Loucy (cell line): ENCODE results near the gene ABI3.

Experiments used
- EZH2phosphoT487 ChIP-seq: fragments of 200-600 bp; IDR thresholded peaks from 2 replicates; pipeline ENCODE4 v1.6.1; 2018; ENCODE audit warnings: antibody characterized with exemption, mild to moderate bottlenecking, moderate library complexity, borderline replicate concordance
- TF ChIP-seq, protein P1 (sequence below): fragments of 200-600 bp; sonication (generic); conservative IDR thresholded peaks from 2 replicates; pipeline ENCODE4 v1.5.1; 2014; ENCODE audit warnings: mild to moderate bottlenecking, antibody characterized with exemption, low read length

DNA sequence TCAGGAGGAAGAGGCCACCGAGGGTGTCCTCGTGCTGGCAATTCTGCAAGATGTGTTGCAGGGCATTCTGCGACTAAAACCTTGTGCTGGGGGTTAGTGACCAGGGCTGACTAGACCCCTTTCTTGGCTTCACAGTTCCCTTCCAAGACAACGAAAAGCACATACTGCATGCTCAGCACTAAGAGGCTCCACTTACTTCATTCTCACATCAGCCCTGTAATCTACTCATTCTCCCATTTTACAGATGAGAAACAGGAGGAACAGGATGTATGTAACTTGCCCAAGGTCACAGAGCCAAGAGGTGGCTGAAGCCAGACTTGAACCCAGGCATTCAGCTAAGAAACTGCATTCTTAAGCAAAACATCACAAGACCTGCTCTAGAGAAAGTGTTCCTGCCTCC, 25.4 kb downstream of the ABI3 start:
- TF ChIP-seq, protein P1, sequence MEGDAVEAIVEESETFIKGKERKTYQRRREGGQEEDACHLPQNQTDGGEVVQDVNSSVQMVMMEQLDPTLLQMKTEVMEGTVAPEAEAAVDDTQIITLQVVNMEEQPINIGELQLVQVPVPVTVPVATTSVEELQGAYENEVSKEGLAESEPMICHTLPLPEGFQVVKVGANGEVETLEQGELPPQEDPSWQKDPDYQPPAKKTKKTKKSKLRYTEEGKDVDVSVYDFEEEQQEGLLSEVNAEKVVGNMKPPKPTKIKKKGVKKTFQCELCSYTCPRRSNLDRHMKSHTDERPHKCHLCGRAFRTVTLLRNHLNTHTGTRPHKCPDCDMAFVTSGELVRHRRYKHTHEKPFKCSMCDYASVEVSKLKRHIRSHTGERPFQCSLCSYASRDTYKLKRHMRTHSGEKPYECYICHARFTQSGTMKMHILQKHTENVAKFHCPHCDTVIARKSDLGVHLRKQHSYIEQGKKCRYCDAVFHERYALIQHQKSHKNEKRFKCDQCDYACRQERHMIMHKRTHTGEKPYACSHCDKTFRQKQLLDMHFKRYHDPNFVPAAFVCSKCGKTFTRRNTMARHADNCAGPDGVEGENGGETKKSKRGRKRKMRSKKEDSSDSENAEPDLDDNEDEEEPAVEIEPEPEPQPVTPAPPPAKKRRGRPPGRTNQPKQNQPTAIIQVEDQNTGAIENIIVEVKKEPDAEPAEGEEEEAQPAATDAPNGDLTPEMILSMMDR = no peak
- no peak for TF ChIP-seq EZH2phosphoT487
